ENCODE results near the gene GIMD1.
"Not testable (repeated sequence)": the region's sequence is repeated elsewhere in the genome, so short reads cannot be mapped to it uniquely, and the experiment has no call there.

The GIMD1 gene

DNA sequence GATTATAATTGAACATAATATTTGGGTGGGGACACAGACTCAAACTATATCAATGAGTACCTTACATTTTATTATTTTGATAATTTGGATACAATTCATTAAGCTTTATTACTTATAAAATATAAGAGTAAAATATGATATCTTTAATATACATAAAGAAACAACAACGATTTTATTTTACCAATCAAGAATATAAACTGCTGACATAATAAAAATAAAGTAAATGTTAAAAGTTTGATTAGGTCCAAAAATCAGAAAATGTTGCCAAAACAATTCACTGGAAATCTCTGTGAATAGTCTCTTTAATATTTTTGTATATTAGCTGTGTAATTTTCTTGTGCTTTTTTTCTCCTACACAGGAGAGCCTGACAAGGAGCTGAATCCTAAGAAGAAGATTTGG is 21.4 kb downstream of the GIMD1 start:
- no peak for DNase-seq

DNA sequence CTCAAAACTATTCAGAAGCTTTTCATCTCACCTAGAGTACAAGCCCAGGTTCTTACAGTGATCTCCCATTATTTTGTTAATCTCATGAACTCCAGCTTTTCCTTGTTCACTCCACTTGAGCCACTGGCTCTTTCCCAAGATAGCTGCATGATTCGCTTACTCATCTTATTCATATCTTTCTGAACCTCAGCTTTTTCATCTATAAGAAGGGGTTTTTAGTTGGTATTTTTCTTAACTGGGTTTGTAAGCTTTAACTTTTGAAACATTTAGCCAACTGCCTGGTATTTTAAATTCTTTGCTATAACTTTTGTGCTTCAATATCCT is 24.0 kb downstream of the GIMD1 start:
- no peak for DNase-seq

DNA sequence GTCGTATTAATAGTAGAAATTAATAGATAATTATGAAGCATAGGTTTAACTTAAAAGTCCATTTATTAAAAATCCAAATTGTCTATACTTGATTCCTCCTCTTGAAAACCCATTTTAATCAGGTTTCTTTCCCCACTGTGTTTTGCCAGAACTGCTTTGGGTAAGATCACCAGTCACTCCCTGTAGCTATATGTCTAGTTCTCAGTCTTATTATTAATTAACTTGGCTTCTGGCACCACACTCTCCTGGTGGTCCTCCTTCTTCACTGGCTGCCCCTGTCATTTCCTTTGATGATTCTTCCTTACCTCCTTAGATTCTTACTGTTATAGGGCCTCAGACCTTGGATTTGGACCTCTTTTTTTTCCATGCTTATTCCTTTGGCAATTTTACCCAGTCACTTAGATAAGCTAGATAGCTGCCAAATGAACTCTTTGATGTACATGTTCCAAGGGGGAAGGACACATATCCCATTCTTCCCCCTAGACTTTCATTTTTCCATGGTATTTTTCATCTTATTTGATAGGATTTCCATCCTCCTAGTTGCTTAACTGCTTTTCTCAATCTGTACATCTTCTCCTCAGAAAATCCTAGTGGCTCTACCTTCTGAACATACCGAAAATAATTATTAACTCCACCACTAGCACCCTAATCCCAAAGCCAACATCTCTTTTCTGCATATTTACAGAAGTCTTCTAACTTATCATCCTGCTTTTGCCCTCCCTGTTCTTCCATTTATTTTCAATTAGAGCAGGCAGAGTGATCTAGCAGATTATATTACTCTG is 24.5 kb downstream of the GIMD1 start:
- no peak for DNase-seq

DNA sequence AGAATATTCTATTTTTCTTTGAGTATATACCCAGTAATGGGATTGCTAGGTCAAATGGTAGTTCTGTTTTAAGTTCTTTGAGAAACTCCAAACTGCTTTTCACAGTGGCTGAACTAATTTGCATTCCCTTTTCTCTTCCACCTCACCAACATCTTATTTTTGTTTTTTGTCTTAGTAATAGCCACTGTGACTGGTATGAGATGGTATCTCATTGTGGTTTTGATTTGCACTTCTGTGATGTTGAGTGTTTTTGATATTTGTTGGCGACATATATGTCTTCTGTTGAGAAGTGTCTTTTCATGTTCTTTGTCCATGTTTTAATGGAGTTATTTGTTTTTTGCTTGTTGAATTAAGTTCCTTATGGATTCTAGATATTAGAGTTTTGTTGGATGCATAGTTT is 27.8 kb downstream of the GIMD1 start:
- DNase-seq, result no peak

DNA sequence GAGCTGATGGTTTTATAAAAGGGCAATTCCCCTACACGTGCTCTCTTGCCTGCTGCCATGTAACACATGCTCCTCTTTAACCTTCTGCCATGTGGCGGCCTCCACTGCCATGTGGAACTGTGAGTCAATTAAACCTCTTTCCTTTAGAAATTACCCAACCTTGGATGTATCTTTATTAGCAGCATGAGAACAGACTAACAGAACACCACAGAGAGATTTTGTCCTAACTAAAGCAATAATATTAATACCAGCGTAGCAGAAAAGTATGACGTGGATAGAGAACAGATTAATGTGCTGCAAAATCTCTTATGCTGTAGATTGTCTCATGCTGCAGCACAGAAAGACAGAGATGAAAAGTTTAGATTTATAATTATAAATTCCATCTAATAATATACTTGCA is 29.1 kb downstream of the GIMD1 start:
- no peak for DNase-seq

DNA sequence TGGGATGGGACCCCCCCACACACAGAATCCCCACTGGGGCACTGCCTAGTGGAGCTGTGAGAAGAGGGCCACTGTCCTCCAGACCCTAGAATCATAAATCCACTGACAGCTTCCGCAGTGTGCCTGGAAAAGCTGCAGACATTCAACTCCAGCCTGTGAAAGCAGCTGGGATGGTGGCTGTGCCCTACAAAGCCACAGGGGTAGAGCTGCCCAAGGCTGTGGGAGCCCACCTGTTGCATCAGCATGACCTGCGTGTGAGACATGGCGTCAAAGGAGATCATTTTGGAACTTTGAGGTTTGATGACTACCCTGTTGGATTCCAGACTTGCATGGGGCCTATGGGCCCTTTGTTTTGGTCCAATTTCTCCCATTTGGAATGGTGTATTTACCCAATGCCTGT is 29.9 kb downstream of the GIMD1 start:
- no peak for DNase-seq

DNA sequence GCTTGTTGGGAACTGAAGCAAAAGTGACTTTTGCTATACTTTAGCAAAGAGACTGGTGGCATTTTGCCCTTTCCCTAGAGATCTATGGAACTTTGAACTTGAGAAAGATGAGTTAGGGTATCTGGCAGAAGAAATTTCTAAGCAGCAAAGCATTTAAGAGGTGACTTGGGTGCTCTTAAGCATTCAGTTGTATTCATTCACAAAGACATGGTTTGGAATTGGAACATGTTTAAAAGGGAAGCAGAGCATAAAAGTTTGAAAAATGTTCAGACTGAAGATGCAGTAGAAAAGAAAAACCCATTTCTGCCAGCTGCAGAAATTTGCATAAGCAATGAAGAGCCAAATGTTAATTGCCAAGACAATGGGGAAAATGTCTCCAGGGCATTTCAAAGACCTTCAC is 30.7 kb downstream of the GIMD1 start:
- DNase-seq, result no peak

DNA sequence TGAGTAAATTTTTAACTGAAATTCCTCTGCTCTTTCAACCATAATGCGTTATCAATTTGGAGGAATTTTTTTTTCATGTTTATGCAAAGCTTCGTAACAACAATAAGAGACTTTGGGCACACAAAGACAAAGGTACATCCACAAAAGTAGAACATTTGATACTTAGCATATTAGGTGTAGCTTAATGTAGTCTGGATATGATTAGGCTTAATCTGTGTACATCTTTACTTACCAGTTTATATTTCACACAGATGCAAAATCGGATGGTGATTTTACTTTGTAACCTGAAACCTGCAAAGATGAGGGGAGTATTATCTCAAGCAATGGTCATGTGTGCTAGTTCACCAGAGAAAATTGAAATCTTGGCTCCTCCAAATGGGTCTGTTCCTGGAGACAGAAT is 32.0 kb downstream of the GIMD1 start:
- DNase-seq, result no peak

DNA sequence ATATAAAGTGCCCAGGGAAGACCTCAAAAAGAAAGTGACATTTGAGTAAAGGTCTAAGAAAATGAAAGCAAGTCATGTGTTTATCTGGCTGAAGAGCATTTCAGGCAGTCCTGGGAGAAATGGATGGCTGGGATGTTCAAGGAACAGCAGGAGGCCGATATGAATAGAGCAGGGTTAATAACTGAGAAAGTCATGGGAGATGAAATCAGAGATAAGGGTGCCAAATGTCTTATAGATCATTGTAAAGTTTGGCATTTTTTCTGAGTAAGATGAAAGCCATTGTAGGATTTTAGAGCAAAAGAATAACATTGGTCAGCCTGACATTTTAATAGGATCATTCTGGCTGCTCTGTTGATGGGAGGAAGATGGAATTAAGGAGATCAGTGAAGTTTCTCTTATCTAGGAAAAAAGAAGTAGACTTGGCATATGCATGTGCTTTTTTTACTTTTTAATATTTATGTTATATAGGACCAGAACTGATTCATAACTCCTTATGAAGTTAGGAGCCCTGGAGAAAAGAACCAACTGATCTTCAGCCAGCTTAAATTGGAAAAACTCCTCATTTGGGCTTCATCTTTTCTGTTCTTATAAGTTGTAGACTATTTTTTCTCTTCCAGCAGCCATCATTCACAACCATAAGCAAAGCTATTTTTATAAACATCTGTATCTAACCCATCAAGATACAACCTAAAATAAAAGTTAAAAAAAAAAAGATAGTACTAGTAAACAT is 33.7 kb downstream of the GIMD1 start:
- no peak for DNase-seq

DNA sequence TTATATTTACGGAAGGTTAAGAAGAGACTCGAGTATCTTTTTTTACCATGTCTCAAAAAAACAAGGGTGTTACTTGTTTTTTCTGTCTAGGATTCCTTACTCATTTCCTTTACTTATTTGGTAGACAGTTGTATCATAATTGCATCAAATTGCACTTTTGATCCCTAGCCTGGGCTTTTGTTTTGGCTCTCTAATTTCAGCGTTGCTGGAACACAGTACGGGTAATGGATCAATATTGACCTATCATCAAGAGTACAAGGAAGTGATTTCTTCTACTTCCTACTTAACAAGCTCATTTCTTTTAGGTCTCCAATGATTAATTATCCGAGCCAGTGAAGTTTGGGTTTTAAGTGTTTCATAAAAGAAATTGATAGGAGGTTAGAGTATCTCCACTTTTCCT is 35.4 kb downstream of the GIMD1 start:
- DNase-seq, result no peak

DNA sequence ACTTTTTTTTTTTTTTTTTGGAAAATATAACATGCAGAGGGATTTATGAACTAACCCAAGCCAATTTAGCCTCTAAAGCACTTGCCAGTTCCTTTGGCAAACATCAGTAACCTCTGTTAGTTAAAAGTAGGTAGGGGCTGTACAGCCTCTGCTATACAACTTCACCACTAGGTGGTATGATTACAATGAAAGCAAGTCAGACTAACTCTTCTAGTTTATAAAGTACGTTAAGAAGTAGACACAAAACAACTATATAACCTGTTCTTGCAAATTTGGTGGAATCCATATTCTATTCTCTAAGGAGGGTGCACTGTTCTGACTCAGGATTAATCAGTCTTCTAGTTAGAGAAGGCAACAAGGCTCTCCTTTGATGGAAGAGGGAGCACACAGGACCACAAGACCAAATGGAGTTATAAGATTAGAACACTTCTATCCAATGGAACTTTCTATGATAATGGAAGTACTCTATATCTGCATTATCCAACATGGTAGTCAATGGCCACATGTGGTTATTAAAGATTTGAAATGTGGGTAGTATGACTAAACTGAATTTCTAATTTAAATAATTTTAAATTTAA is 39.4 kb downstream of the GIMD1 start:
- DNase-seq, result peak in 1 of 2 experiments; percentile 3

DNA sequence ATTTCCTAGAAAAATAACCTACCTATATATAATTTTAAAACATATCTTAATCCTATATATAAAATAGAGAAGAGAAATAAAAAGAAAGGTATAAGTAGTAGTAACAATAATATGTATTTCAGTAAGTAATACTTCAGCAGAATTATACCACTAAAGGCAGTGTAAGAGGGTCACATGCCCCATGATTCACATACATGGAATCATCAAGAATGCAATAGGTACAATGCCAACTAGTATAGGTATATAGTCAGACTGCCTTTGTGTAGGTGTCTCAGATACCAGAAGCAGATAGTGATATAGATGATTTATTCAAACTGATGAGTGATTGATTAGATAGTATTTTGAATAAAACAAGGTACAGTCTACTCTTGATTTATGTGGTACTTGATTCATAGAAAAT is 42.8 kb downstream of the GIMD1 start:
- no peak for DNase-seq

DNA sequence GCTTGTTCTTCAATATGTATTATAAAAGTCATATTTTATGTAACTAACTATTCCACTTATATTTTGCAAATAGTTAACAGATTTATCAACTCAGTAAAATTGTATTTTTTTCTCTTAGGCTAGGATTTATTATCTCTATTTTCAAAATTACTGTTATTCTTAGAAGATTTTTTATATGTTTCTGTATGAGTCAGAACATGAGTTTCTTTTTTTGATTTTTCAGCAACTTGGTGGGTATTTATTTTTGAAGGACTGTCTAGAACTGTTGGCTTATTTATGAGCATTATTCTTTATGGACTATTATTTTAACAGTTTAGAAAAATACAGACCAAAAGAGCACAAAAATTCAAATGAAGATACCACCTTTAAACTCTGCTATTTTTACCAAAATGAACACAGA is 45.5 kb downstream of the GIMD1 start:
- no peak for DNase-seq

DNA sequence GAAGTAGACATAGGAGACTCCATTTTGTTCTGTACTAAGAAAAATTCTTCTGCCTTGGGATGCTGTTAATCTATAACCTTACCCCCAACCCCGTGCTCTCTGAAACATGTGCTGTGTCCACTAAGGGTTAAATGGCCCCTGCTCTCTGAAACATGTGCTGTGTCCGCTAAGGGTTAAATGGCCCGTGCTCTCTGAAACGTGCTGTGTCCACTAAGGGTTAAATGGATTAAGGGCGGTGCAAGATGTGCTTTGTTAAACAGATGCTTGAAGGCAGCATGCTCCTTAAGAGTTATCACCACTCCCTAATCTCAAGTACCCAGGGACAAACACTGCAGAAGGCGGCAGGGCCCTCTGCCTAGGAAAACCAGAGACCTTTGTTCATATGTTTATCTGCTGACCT is 46.8 kb downstream of the GIMD1 start:
- not testable (repeated sequence) for DNase-seq

DNA sequence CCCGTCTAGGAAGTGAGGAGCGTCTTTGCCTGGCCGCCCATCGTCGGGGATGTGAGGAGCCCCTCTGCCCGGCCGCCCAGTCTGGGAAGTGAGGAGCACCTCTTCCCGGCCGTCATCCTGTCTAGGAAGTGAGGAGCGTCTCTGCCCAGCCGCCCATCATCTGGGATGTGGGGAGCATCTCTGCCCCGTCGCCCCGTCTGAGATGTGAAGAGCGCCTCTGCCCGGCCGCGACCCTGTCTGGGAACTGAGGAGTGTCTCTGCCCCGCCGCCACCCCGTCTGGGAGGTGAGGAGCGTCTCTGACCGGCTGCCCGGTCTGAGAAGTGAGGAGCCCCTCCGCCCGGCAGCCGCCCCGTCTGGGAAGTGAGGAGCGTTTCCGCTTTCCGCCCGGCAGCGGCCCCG is 47.4 kb downstream of the GIMD1 start:
- DNase-seq, result not testable (repeated sequence)

DNA sequence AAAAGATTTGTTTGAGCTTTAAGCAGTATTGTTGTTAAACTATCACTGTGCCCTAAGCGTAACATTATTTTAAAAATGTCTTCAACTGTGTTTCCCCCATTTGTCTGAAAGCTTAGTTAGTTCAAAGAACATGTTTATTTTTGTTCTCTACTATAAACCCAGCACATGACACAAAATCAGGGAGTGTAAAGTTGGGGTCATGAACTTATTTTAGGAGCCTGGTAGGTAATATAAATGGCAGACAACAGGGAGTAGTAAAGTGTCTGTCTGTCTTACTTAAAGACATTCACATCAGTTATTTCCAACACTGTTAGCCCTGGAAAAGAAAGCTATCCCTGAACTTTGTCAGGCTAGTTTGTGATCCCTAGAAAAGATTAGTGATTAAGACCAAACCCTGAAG is 48.3 kb downstream of the GIMD1 start:
- DNase-seq, result no peak

DNA sequence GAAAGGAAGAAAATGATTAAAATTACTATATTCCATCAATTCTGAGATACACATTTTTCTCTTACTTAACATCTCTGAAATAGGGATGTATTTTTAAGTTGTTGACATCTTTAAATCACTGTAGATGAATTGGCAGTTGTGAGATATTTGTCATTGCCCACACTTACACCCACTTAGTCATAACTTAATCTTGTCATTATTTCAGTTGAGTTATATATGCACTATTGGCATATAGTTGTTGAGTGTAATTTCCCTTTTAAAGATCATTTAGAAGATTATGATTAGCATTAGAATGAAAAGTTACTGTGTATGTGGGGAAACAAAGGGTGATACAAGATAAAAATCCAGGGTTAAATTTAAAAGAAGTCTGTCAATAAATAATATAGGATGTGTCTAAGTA is 50.1 kb downstream of the GIMD1 start:
- no peak for DNase-seq

DNA sequence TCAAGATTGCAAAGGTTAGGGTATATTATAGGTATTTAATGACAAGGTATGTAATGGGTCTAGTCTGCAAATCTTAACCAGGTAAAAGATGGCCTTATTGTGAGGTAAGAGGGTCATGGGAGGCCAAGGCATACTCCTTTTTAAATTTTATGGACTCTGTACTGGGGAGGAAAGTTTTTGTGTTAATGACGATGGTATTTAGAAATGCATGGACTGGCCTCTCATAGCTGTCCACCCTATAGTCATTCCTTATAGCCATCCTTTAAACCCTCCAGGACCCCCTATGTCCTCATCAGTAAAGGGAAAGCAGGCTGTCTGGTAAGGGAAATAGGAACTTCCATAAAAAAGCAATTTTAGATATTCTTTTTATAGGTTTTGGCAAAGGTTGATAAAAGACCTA is 50.8 kb downstream of the GIMD1 start:
- DNase-seq, result no peak

DNA sequence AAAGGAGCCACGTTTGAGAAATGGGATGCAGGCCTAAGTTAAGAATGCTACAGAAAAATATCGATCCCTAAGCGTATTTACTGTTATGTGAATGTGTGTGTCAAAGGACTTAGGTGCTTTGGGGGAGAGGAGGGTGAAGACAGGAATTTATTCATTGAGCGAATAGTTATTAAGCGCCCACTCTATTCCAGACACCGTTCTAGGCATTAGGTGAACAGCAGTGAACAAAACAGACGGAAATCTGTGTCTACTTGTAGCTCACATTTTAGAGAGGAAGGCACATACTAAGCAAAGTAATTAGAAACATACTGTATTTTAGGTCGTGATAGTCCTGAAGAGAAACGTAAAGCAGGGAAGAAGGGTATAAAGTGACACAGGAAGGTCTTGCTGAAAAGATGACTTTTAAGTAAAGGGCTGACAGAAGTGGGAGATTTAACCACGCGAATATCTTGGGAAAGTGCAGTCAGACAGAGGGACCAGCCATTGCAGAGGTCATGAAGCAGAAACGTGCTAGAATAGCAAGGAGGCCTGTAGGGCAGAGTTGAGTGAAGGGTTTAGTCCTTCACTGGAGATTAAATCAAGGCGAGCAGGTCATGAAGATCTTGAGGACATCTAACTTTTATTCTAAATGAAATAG is 51.7 kb downstream of the GIMD1 start:
- no peak for DNase-seq

DNA sequence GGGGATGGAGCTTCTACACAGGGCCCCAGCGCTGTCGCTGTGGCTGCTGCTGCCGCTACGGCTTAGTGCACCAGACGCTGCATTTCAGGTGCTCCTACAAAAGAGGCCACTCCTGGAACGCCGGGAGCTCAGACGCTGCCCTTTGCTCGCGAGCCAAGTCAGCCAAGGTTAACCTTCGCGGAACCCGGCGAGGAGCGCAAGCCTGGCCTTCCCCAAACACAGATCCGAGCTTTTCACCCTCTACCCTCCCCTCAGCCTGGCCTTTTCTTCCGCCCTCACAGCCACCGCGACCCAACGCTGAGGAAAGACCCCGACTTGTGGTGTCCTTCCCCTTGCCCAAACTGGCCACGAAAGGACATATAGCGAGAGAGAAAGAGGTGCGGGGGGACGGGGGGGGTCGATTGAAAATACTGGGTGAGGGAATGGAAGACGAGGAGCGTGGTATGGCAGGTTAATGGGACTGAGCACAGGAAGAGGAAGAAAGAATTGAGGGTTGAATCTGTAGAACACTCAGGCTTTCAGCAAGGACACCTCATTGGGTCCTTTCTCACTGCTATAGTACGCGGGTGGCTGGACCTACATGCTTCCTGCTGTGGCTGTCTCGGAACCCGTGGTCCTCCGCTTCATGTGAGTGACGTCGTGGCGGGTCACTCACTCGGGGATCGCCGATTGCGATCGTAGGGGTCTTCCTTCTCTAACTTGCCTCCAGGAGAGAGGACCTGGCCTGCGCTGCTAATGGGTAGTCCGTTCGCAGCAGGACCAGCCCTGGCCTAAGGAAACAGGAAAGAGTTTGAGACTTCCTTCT is 52.4 kb downstream of the GIMD1 start, which contains the start of the genes AIMP1 and TBCK:
AIMP1 (plus strand) TSS at position 583 of the 805 bp plus-strand sequence. CDS start 8,460 bp downstream, outside the sequence.
TBCK (minus strand) TSS at position 242 of the 805 bp plus-strand sequence. CDS start 7,249 bp downstream, outside the sequence.
- peak; percentile 88 to 90 for DNase-seq

DNA sequence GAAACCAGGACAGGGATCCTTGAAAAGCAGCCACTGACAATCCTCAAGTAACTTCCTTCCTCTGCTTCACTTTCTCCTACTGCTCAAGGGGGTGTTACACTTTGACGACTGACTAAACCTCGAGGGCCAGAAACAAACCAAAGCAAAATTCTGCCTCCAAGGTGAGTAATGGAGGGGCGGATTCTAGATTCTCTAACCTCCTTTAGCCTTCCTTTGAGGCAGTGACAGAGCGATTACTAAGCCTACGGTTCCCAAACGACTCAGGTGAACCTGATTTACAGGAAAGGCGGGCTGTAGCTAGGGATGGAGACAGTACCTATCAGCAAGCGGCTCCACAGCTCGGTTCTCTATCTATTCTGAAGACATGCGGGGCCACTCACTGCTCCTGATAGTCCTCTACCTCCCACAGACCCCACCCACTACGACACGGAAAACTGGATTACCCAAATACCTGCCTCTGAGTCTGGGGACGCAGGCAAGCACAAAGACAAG is 53.1 kb downstream of the GIMD1 start:
- DNase-seq, result no peak

DNA sequence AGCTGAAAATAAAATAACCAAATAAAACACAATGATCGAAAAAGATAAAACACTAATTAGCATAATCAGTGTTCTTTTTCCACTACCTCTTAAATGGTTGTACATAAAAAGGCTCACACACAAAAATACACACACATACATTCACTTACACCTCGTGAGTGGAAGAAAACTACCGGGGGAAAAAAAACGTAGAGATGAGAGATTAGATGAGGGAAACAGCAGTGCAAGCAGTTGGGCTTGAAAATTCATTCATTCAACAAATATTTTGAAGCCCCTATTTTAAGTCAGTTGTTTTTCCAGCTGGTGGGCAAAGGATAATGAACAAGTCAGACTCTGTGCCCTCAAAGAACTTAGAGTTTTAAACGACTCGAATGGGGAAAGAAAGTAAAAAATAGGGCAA is 53.6 kb downstream of the GIMD1 start:
- DNase-seq, result no peak
